Motor neuron (in vitro differentiated cells): ENCODE results near the gene SLC15A2. TPM values are rescaled to one million over a fixed set of nuclear protein-coding genes. Genes with fewer than 3 reads are reported as not detected.
"Not testable (repeated sequence)": the region's sequence is repeated elsewhere in the genome, so short reads cannot be mapped to it uniquely, and the experiment has no call there.

Source experiments
- ATAC-seq, 8 experiments: fragments of 200-7000 bp; cut with Tn5 transposase; replicated peaks in 6 of 8; 2 replicates each; pipeline ENCODE4 v1.8.0; 2021; ENCODE audit warnings: mild to moderate bottlenecking in 8 of 8, moderate library complexity in 8 of 8
- H3K27ac ChIP-seq, 2 donors: fragments of 250-450 bp; sonication (Bioruptor Pico); 2 replicates each; pipeline ENCODE4 v1.9.0; 2021; ENCODE audit warnings: antibody characterized with exemption in 2 of 2, mild to moderate bottlenecking in 2 of 2, moderate library complexity in 1 of 2
- H3K4me1 ChIP-seq, 2 donors: fragments of 250-450 bp; sonication (Bioruptor Pico); replicated peaks in 1 of 2; 2 replicates each; pipeline ENCODE4 v1.6.1; 2021; ENCODE audit warnings: antibody characterized with exemption in 2 of 2, mild to moderate bottlenecking in 2 of 2, moderate library complexity in 1 of 2
- H3K4me3 ChIP-seq, 5 donors: fragments of 250-450 bp; sonication (Bioruptor Pico); 2 replicates each; pipeline ENCODE4 v1.9.0; 2021; ENCODE audit warnings: antibody characterized with exemption in 5 of 5, mild to moderate bottlenecking in 5 of 5, moderate library complexity in 4 of 5
- WGBS, 10 experiments: fragments of 450-650 bp; shearing (Covaris generic); methylation state at CpG; one replicate each; pipeline ENCODE4 v1.0.0; 2022; 5-methylcytosine and 5-hydroxymethylcytosine counted together
- in situ Hi-C, 9 experiments: fragments of 400-800 bp; cut with MboI; loops; one replicate each; pipeline ENCODE4 v1.15.0; 2021; ENCODE audit warnings: low sequenced_read_pairs in 9 of 9, low pct_unique_long_range_greater_than_20kb in 2 of 9; ENCODE audit not compliant: unreplicated experiment in 9 of 9
- total RNA-seq, 8 experiments: library from RNA; unstranded; fragments of 300-600 nt; gene quantifications; 2 replicates each; pipeline versions ENCODE4 v1.2.3 to v1.2.4, GENCODE V29; 2022

The SLC15A2 gene
- total RNA-seq, 8 experiments from 2014 or later: 0.81 to 52.3 (median 3.5) TPM

GRCh38 chr3:121895121-121895520 is 920 bp downstream of the SLC15A2 start:
- H3K27ac ChIP-seq: no peak overlapping the region
- WGBS, 10 experiments: 0 to 83% (median 20%) methylated on average over 1 of the region's 1 CpG; no CpG with 5 or more reads in 5 of the 10 experiments
- H3K4me1 ChIP-seq: no peaks in the 10 kb centered on the region
- peak in 2 of 8 experiments; percentile 17 to 36 for ATAC-seq
- in situ Hi-C loops: no loop called here
- no peak overlapping the region for H3K4me3 ChIP-seq

GRCh38 chr3:121895736-121896135 is 1.5 kb downstream of the SLC15A2 start:
- ATAC-seq: no peak
- in situ Hi-C loops: no loop called here
- no peaks in the 10 kb centered on the region for H3K4me1 ChIP-seq
- no peak overlapping the region for H3K27ac ChIP-seq
- no peak overlapping the region for H3K4me3 ChIP-seq

GRCh38 chr3:121896823-121897222 is 2.6 kb downstream of the SLC15A2 start:
- no peak for ATAC-seq
- Histone ChIP-seq H3K4me1 (no peaks in the 10 kb centered on the region), H3K4me3 (no peak overlapping the region), H3K27ac (no peak overlapping the region)
- in situ Hi-C loops: no loop called here

GRCh38 chr3:121897296-121897695 is 3.1 kb downstream of the SLC15A2 start:
- H3K27ac ChIP-seq: no peak overlapping the region
- ATAC-seq: no peak
- WGBS, 10 experiments: 60 to 100% (median 85%) methylated on average over 1 to 3 of the region's 3 CpGs; no CpG with 5 or more reads in 2 of the 10 experiments
- no peak overlapping the region for H3K4me3 ChIP-seq
- no peaks in the 10 kb centered on the region for H3K4me1 ChIP-seq
- in situ Hi-C loops: no loop called here

GRCh38 chr3:121913305-121913990 is 19.2 kb downstream of the SLC15A2 start:
- H3K4me3 ChIP-seq: no peak overlapping the region
- no peak for ATAC-seq
- 0 to 60% (median 46%) methylated on average over 1 to 2 of the region's 2 CpGs for whole genome bisulfite sequencing, 10 experiments

GRCh38 chr3:121914081-121914998 is 20.1 kb downstream of the SLC15A2 start:
- peak in 2 of 8 experiments; percentile 59 to 75 for ATAC-seq
- WGBS, 10 experiments: 25 to 100% (median 78%) methylated on average over 1 to 12 of the region's 12 CpGs
- no peak overlapping the region for H3K27ac ChIP-seq
- in situ Hi-C loops: no loop called here
- H3K4me1 ChIP-seq: no peaks in the 10 kb centered on the region
- H3K4me3 ChIP-seq: no peak overlapping the region

More at GRCh38 chr3:121913305-121913990, 19.2 kb downstream of the SLC15A2 start:
- no peak overlapping the region for H3K27ac ChIP-seq
- in situ Hi-C loops: no loop called here
- no peaks in the 10 kb centered on the region for H3K4me1 ChIP-seq

GRCh38 chr3:121916189-121916588 is 22.0 kb downstream of the SLC15A2 start:
- in situ Hi-C loops: no loop called here
- Histone ChIP-seq H3K4me1 (no peaks in the 10 kb centered on the region), H3K27ac (no peak overlapping the region), H3K4me3 (no peak overlapping the region)
- peak in 3 of 8 experiments; percentile 44 to 75 (median 70) for ATAC-seq

- in situ Hi-C loops: no loop called here
Observed at GRCh38 chr3:121918779-121919483, 24.7 kb downstream of the SLC15A2 start.

GRCh38 chr3:121924734-121925133 is 30.5 kb downstream of the SLC15A2 start:
- 42 to 100% (median 90%) methylated on average over 2 to 3 of the region's 3 CpGs; no CpG with 5 or more reads in 2 of the 10 experiments for WGBS, 10 experiments
- H3K4me3 ChIP-seq: no peak overlapping the region
- H3K4me1 ChIP-seq: no peaks in the 10 kb centered on the region
- in situ Hi-C loops: no loop called here
- no peak for ATAC-seq
- H3K27ac ChIP-seq: no peak overlapping the region

More at GRCh38 chr3:121918779-121919483, 24.7 kb downstream of the SLC15A2 start:
- Histone ChIP-seq H3K4me1 (no peaks in the 10 kb centered on the region), H3K4me3 (no peak overlapping the region), H3K27ac (no peak overlapping the region)
- 0 to 100% (median 85%) methylated on average over 1 to 12 of the region's 19 CpGs for WGBS, 10 experiments
- no peak for ATAC-seq

GRCh38 chr3:121926380-121926779 is 32.2 kb downstream of the SLC15A2 start:
- in situ Hi-C loops: no loop called here
- ATAC-seq: no peak
- 20 to 45% methylated on average over 1 of the region's 1 CpG; no CpG with 5 or more reads in 8 of the 10 experiments for WGBS, 10 experiments
- H3K27ac ChIP-seq: no peak overlapping the region
- H3K4me3 ChIP-seq: no peak overlapping the region
- no peaks in the 10 kb centered on the region for H3K4me1 ChIP-seq

GRCh38 chr3:121938141-121938855 is 44.1 kb downstream of the SLC15A2 start:
- H3K27ac ChIP-seq, ATAC-seq, H3K4me1 ChIP-seq, H3K4me3 ChIP-seq, in situ Hi-C loops: not testable (repeated sequence)
- WGBS, 10 experiments: 90 to 100% (median 91%) methylated on average over 1 to 8 of the region's 29 CpGs; no CpG with 5 or more reads in 7 of the 10 experiments

- Histone ChIP-seq H3K4me1 (no peaks in the 10 kb centered on the region), H3K4me3 (no peak overlapping the region), H3K27ac (no peak overlapping the region)
- in situ Hi-C loops: no loop called here
- no peak for ATAC-seq
- WGBS, 10 experiments: 13 to 100% (median 60%) methylated on average over 1 of the region's 1 CpG; no CpG with 5 or more reads in 1 of the 10 experiments
Observed at GRCh38 chr3:121941592-121941991, 47.4 kb downstream of the SLC15A2 start.
